Limb (tissue), 2 donors: ENCODE results near the gene SERPING1.
A peak's percentile ranks its signal among the peaks of the same experiment; 100 is the strongest.
"Not testable (repeated sequence)": the region's sequence is repeated elsewhere in the genome, so short reads cannot be mapped to it uniquely, and the experiment has no call there.

Experiments used
- DNase-seq, 2 donors: peaks; one replicate each; pipeline ENCODE4 v3.0.0-alpha.2; 2016; ENCODE audit errors: extremely low spot score in 2 of 2

The SERPING1 gene

GRCh38 chr11:57652230-57652629 lies 54.7 kb downstream of the SERPING1 start:
- not testable (repeated sequence) for DNase-seq

GRCh38 chr11:57652662-57653061 lies 55.2 kb downstream of the SERPING1 start:
- DNase-seq: no peak

- no peak for DNase-seq
These were observed 55.7 kb downstream of the SERPING1 start for GRCh38 chr11:57653163-57653562.

- DNase-seq: no peak
These were observed 59.4 kb downstream of the SERPING1 start for GRCh38 chr11:57656885-57657193.

- peak; percentile 98 to 99 for DNase-seq
These were observed 59.9 kb downstream of the SERPING1 start, which contains the start of gene CLP1 for GRCh38 chr11:57657194-57658022. Gene CLP1 (plus strand): TSS chr11:57657762. CDS start chr11:57659477, 1,715 bp downstream.

- DNase-seq: no peak
These were observed 60.5 kb downstream of the SERPING1 start for GRCh38 chr11:57658023-57658361.

GRCh38 chr11:57659669-57660068 lies 62.2 kb downstream of the SERPING1 start:
- DNase-seq: no peak

- DNase-seq: no peak
These were observed 65.4 kb downstream of the SERPING1 start for GRCh38 chr11:57662893-57663292.

GRCh38 chr11:57663975-57664374 lies 66.5 kb downstream of the SERPING1 start:
- no peak for DNase-seq
